Tibial nerve (tissue), 3 donors: ENCODE results near the gene FGF18.

Experiments used
- EP300 ChIP-seq, 2 donors: sonication (generic); formaldehyde crosslinking; IDR thresholded peaks; one replicate each; pipeline ENCODE4 v1.6.1; 2017; ENCODE audit warnings: antibody characterized with exemption in 2 of 2, mild to moderate bottlenecking in 1 of 2
- POLR2A ChIP-seq, 2 donors: fragments of 450-650 bp; IDR thresholded peaks; one replicate each; pipeline ENCODE4 v1.6.1; 2017; ENCODE audit warnings: antibody characterized with exemption in 2 of 2, mild to moderate bottlenecking in 2 of 2, moderate library complexity in 2 of 2

- no peak for TF ChIP-seq POLR2A (IDR thresholded peaks at IDR 0.05)
- TF ChIP-seq EP300 (IDR thresholded peaks at IDR 0.05): no peak
Measured at GRCh38 chr5:171424726-171425125, 5.3 kb downstream of the FGF18 start.
